ENCODE data around the gene MEA1. TPM values are rescaled to one million over a fixed set of nuclear protein-coding genes. Genes with fewer than 3 reads are reported as not detected.

The MEA1 gene
- total RNA-seq, 2 donors from 2014 or later = 41.2 to 49.6 TPM

- TF ChIP-seq CTCF (IDR thresholded peaks at IDR 0.05) = no peak
- Histone ChIP-seq H3K9me3 (no peaks in the 10 kb centered on the region), H3K27me3 (replicated peaks; ENCODE audit: insufficient read depth) (no peaks in the 10 kb centered on the region), H3K4me1 (ENCODE audit: control insufficient read depth in 1 of 2, low read depth in 2 of 2) (no peaks in the 10 kb centered on the region), H3K27ac (no peak overlapping the region), H3K36me3 (peaks cover 35% of the 10 kb centered on the region), H3K4me3 (no peak overlapping the region)
- ATAC-seq (ENCODE audit: insufficient number of reproducible peaks, low FRiP score, low read depth) = no peak
- DNase-seq (ENCODE audit: low spot score) = no peak
These were observed 24.0 kb upstream of the MEA1 start for GRCh38 chr6:43037706-43038105.

GRCh38 chr6:43037197-43037596, 23.5 kb upstream of the MEA1 start:
- no peaks in the 10 kb centered on the region for H3K9me3 ChIP-seq
- no peak overlapping the region for H3K27ac ChIP-seq
- no peak overlapping the region for H3K4me3 ChIP-seq
- DNase-seq (ENCODE audit: low spot score) = no peak
- no peak for TF ChIP-seq CTCF (IDR thresholded peaks at IDR 0.05)
- no peaks in the 10 kb centered on the region for H3K27me3 ChIP-seq (replicated peaks; ENCODE audit: insufficient read depth)
- ATAC-seq (ENCODE audit: insufficient number of reproducible peaks, low FRiP score, low read depth) = no peak
- peaks cover 31% of the 10 kb centered on the region for H3K36me3 ChIP-seq
- H3K4me1 ChIP-seq (ENCODE audit: control insufficient read depth in 1 of 2, low read depth in 2 of 2) = no peaks in the 10 kb centered on the region

- Histone ChIP-seq H3K27me3 (replicated peaks; ENCODE audit: insufficient read depth) (no peaks in the 10 kb centered on the region), H3K4me3 (no peak overlapping the region), H3K4me1 (ENCODE audit: control insufficient read depth in 1 of 2, low read depth in 2 of 2) (no peaks in the 10 kb centered on the region), H3K36me3 (peaks cover 31% of the 10 kb centered on the region), H3K9me3 (no peaks in the 10 kb centered on the region), H3K27ac (no peak overlapping the region)
- TF ChIP-seq CTCF (IDR thresholded peaks at IDR 0.05) = no peak
- DNase-seq (ENCODE audit: low spot score) (no peak), ATAC-seq (ENCODE audit: insufficient number of reproducible peaks, low FRiP score, low read depth) (no peak)
These were observed 23.0 kb upstream of the MEA1 start for GRCh38 chr6:43036712-43037111.

- no peaks in the 10 kb centered on the region for H3K27me3 ChIP-seq (replicated peaks; ENCODE audit: insufficient read depth)
- DNase-seq (ENCODE audit: low spot score) (no peak), ATAC-seq (ENCODE audit: insufficient number of reproducible peaks, low FRiP score, low read depth) (no peak)
- H3K9me3 ChIP-seq = no peaks in the 10 kb centered on the region
- H3K36me3 ChIP-seq = peaks cover 31% of the 10 kb centered on the region
- H3K27ac ChIP-seq = no peak overlapping the region
- H3K4me1 ChIP-seq (ENCODE audit: control insufficient read depth in 1 of 2, low read depth in 2 of 2) = no peaks in the 10 kb centered on the region
- no peak for TF ChIP-seq CTCF (IDR thresholded peaks at IDR 0.05)
- H3K4me3 ChIP-seq = no peak overlapping the region
These were observed 21.9 kb upstream of the MEA1 start for GRCh38 chr6:43035495-43036194.

GRCh38 chr6:43034190-43034525, 20.4 kb upstream of the MEA1 start:
- Histone ChIP-seq H3K4me1 (ENCODE audit: control insufficient read depth in 1 of 2, low read depth in 2 of 2) (no peaks in the 10 kb centered on the region), H3K9me3 (no peaks in the 10 kb centered on the region), H3K36me3 (peaks cover 41% of the 10 kb centered on the region), H3K27me3 (replicated peaks; ENCODE audit: insufficient read depth) (no peaks in the 10 kb centered on the region), H3K27ac (no peak overlapping the region), H3K4me3 (no peak overlapping the region)
- DNase-seq (ENCODE audit: low spot score) = no peak
- TF ChIP-seq CTCF (IDR thresholded peaks at IDR 0.05) = no peak
- no peak for ATAC-seq (ENCODE audit: insufficient number of reproducible peaks, low FRiP score, low read depth)
